Neural progenitor cell (in vitro differentiated cells): ENCODE measurements around the gene KDF1.

ENCODE experiments used
- CTCF ChIP-seq: fragments of 200-600 bp; sonication (generic); IDR thresholded peaks from 2 replicates; pipeline ENCODE4 v1.5.1; 2017; ENCODE audit warnings: antibody characterized with exemption, mild to moderate bottlenecking
- EZH2 ChIP-seq: fragments of 200-600 bp; sonication (generic); IDR thresholded peaks from 2 replicates; pipeline ENCODE4 v1.6.1; 2017; ENCODE audit warnings: antibody characterized with exemption, mild to moderate bottlenecking, moderate library complexity
- EZH2phosphoT487 ChIP-seq: fragments of 200-600 bp; sonication (generic); IDR thresholded peaks from 2 replicates; pipeline ENCODE4 v1.6.1; 2017; ENCODE audit warnings: antibody characterized with exemption

DNA sequence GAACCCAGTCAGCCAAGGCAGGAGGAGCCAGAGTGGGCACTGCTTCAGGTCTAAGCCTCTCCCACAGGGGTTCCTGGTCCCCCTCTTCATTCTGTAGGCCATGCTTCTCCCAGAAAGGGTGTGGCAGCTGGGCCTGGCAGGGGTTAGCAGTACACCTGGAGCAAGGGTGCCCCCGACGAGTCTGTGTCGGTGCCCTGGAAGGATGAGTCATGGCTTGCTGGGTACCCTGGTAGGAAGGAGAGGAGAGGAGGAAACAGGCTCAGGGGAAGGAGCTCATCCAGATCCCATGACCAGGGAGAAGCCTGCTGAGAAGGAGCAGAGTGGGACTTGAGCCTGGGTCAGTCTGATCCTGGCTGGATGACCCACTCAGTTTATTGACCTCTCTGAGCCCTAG lies 10.3 kb downstream of the KDF1 start:
- TF ChIP-seq CTCF (no peak), EZH2phosphoT487 (no peak), EZH2 (no peak)
